Mucosa of descending colon (tissue), 3 donors: Measurements from ENCODE around the gene CDC42BPA. TPM values are rescaled to one million over a fixed set of nuclear protein-coding genes. Genes with fewer than 3 reads are reported as not detected.

ENCODE experiments used
- ATAC-seq: fragments of 200-7000 bp; cut with Tn5 transposase; one replicate; pipeline ENCODE4 v1.9.1; 2020; ENCODE audit warnings: mild to moderate bottlenecking, moderate library complexity
- DNase-seq, 3 donors: peaks; one replicate each; pipeline ENCODE4 v3.0.0-alpha.2; 2020
- H3K36me3 ChIP-seq: fragments of 200-600 bp; one replicate; pipeline ENCODE4 v1.8.0; 2021; ENCODE audit warnings: low read depth, mild to moderate bottlenecking
- H3K4me1 ChIP-seq: fragments of 200-600 bp; one replicate; pipeline ENCODE4 v1.8.0; 2021; ENCODE audit warnings: low read depth, mild to moderate bottlenecking
- H3K4me3 ChIP-seq: fragments of 200-600 bp; one replicate; pipeline ENCODE4 v1.8.0; 2021; ENCODE audit warnings: mild to moderate bottlenecking
- H3K9me3 ChIP-seq: fragments of 200-600 bp; one replicate; pipeline ENCODE4 v1.8.0; 2021; ENCODE audit warnings: mild to moderate bottlenecking
- CTCF ChIP-seq: fragments of 200-600 bp; IDR thresholded peaks from one replicate; pipeline ENCODE4 v1.8.0; 2022; ENCODE audit warnings: antibody characterized with exemption, mild to moderate bottlenecking
- intact Hi-C, 2 donors: fragments of 100-400 bp; cut with DNase I in 1 of 2; cut with micrococcal nuclease in 1 of 2; formaldehyde crosslinking; loops; one replicate each; pipeline versions ENCODE4 v1.11.0 to v1.11.1; 2022; cut with DNase I, micrococcal nuclease
- total RNA-seq, 3 donors: library from RNA; stranded (reverse); fragmentation: NEBNext Ultra II Directional in 2 of 3; extraction: Animal tissue kit (Norgen Biotek cat#: 25700) in 2 of 3; gene quantifications; one replicate each; pipeline versions ENCODE4 v1.2.1 to v1.2.4, GENCODE V29; 2021 to 2023
- donor health status: DM: no; HTN: no; CAD: no; lungs with moderate emphysema.
- donor health status: DM: no; HTN: no; CAD: no.
- donor health status: DM: no; HTN: yes; CAD: no.

The CDC42BPA gene
- total RNA-seq, 3 donors from 2014 or later: 32.6 to 70.7 (median 50.2) TPM

GRCh38 chr1:227192163-227192562, 126.1 kb downstream of the CDC42BPA start:
- Histone ChIP-seq H3K9me3 (no peaks in the 10 kb centered on the region), H3K4me1 (no peaks in the 10 kb centered on the region), H3K4me3 (no peak overlapping the region), H3K36me3 (no peaks in the 10 kb centered on the region)
- peak in 1 of 3 donors; percentile 11 for DNase-seq
- intact Hi-C loops: no loop called here
- peak; percentile 42 for ATAC-seq
- no peak for TF ChIP-seq CTCF

DNA sequence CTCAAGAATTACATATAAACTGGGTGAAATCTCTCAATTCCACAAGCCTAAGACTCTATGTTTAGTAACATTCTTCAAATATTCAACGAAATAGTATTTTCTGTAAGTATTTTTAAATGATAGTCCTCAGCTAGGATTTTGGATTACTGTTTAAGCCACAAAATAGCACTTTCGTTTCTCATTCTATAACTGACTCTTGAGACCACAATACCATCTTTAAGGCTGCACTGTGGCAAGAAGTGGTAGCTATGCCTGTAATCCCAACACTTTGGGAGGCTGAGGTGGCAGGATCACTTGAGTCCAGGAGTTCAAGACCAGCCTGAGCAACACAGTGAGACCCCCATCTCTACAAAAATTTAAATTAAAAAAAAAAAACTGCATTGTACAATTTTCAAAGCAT, 126.7 kb downstream of the CDC42BPA start:
- ATAC-seq: no peak

GRCh38 chr1:227190321-227190720, 128.0 kb downstream of the CDC42BPA start:
- no peaks in the 10 kb centered on the region for H3K9me3 ChIP-seq
- no peaks in the 10 kb centered on the region for H3K36me3 ChIP-seq
- no peak for ATAC-seq
- no peak for DNase-seq
- no peak overlapping the region for H3K4me3 ChIP-seq
- TF ChIP-seq CTCF: no peak
- no peaks in the 10 kb centered on the region for H3K4me1 ChIP-seq
- intact Hi-C loops: no loop called here

More for the DNA sequence above, 126.7 kb downstream of the CDC42BPA start:
- no peaks in the 10 kb centered on the region for H3K36me3 ChIP-seq
- intact Hi-C loops: no loop called here
- H3K9me3 ChIP-seq: no peaks in the 10 kb centered on the region
- H3K4me1 ChIP-seq: no peaks in the 10 kb centered on the region
- no peak for TF ChIP-seq CTCF
- H3K4me3 ChIP-seq: no peak overlapping the region
- no peak for DNase-seq

- Histone ChIP-seq H3K4me3 (no peak overlapping the region), H3K9me3 (no peaks in the 10 kb centered on the region), H3K4me1 (no peaks in the 10 kb centered on the region), H3K36me3 (no peaks in the 10 kb centered on the region)
- no peak for TF ChIP-seq CTCF
- intact Hi-C loops: no loop called here
- DNase-seq (no peak), ATAC-seq (no peak)
Observed at GRCh38 chr1:227185291-227185690, 133.0 kb downstream of the CDC42BPA start.

GRCh38 chr1:227182012-227182411, 136.3 kb downstream of the CDC42BPA start:
- intact Hi-C loops: no loop called here
- ATAC-seq (no peak), DNase-seq (no peak)
- no peaks in the 10 kb centered on the region for H3K4me1 ChIP-seq
- H3K4me3 ChIP-seq: no peak overlapping the region
- no peaks in the 10 kb centered on the region for H3K9me3 ChIP-seq
- H3K36me3 ChIP-seq: no peaks in the 10 kb centered on the region
- no peak for TF ChIP-seq CTCF

DNA sequence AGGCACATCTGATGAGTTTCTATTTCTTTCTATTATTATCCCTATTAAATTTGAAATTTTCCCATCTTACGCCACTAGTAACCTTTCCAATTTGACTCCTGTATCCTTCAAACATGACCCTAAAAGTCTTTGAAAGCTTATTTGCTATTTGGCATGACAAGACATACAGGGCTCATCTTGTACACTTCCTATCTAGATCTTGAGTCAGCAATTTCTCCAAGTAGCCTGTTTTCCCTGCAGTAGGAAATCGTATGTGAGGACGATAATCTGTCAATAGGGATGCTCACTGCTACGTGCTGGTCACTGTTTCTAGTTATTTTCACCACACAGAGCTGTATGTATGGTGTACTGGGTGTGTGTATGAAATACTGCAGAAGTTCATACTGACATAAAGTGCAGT, 142.7 kb downstream of the CDC42BPA start:
- ATAC-seq (no peak), DNase-seq (no peak)
- no peaks in the 10 kb centered on the region for H3K9me3 ChIP-seq
- no peak for TF ChIP-seq CTCF
- intact Hi-C loops: no loop called here
- H3K4me3 ChIP-seq: no peak overlapping the region
- H3K4me1 ChIP-seq: no peaks in the 10 kb centered on the region
- no peaks in the 10 kb centered on the region for H3K36me3 ChIP-seq
